ENCODE data around the gene C6orf47.

Gene C6orf47

GRCh38 chr6:31614684-31615578 lies 45.6 kb downstream of the C6orf47 start, which contains the start of gene AIF1:
TSS of gene AIF1 (plus strand) at chr6:31615234. CDS start at chr6:31615330, 96 bp downstream.
- DNase-seq (ENCODE audit: low read depth in 2 of 2), result no peak

DNA sequence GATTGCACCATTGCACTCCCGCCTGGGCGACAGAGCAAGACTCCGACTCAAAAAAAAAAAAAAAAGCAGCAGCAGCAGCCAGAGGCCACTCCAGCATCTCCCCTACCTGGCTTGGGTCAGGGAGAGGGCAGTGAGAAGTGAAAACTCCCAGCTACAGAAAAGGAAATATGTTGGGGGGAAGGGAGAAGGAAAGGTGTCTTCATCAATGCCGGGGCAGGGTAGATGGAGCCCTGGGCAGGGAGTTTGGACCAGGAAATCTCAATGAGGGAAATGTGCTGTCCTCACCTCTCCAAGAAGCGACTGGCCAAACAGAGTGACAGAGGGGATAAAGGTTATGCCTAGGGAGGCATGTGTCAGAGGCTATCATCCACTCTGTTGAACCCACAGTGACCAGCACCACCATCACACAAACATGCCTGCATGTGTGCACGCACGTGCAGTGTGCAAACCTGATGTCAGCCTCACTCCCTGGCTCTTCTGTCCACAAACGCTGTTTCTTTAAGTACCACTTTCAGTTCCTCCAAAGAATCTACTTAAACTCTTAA lies 46.4 kb downstream of the C6orf47 start:
- DNase-seq (ENCODE audit: low read depth in 2 of 2), result no peak

DNA sequence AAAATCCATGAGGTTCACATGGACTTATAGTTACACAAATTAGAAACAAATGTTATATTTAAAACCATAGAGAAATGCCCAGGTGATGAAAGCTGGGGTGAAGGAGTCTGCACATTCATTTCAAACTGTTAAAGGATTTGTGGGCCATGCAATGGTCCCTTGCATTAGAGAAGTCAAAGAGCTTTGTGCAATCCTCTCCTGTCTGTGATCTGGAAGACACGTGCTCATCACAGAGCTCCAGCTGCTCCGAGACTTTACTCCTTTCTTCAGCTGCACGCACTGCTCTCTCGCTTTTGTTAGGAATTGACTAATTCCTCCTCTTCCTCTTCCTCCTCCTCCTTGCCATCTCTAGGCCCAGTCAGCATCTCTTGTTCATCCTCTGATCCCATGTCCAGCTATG lies 49.6 kb downstream of the C6orf47 start:
- no peak for DNase-seq (ENCODE audit: low read depth in 2 of 2)

DNA sequence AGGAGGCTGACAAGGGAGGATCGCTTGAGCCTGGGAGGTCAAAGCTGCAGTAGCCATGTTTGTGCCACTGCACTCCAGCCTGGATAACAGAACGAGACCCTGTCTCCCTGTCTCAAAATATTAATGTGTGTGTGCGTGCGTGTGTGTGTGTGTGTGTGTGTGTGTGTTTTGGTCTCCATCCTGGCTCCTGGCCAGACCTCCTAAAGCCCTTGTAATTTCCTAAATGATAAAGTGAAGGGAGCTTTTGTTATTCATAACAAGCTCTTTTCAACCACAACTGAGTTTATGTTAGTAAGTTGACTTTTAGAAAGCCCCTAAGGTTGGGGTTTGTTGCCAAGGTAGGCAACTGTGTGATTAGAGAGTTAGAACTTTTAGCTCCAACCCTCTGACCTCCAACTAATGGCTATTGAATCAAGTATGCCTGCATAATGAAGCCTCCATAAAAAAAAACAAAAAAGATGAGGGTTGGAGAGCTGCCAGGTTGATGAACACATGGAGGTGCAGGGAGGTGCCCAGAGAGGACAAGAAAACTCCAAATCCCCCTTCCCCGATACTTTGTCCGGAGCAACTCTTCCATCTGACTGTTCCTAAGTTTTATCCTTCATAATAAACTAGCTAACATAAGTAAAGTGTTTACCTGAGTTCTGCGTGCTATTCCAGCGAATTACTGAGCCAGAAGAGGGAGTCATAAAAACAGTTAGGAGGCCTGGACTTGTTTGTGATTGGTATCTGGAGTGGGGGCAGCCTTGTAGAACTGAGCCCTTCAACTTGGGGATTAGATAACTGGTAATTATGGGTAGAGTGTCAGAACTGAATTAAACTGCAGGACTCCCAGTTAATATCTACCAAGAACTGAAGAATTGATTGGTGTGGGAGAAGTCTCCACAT lies 50.8 kb downstream of the C6orf47 start:
- DNase-seq (ENCODE audit: low read depth in 2 of 2), result no peak

All from stimulated activated CD8-positive, alpha-beta memory T cell treated with anti-CD3 and anti-CD28 coated beads, Interleukin-15, amount 100 ng/mL, for 4 hours (primary cell).